GM12875 (cell line): Measurements from ENCODE around the gene GSC.
"Not testable (repeated sequence)": the region's sequence is repeated elsewhere in the genome, so short reads cannot be mapped to it uniquely, and the experiment has no call there.

ENCODE experiments used
- H3K4me3 ChIP-seq: one replicate; pipeline ENCODE4 v1.5.1; 2011; ENCODE audit warnings: low read depth, low read length, control low read depth
- CTCF ChIP-seq: IDR thresholded peaks from 2 replicates; pipeline ENCODE4 v1.5.1; 2011; ENCODE audit warnings: low read depth, mild to moderate bottlenecking, control low read depth, inconsistent platforms, low read length, moderate library complexity, borderline replicate concordance; ENCODE audit not compliant: insufficient read depth

The GSC gene

GRCh38 chr14:94752591-94753436 lies 17.1 kb downstream of the GSC start:
- H3K4me3 ChIP-seq: no peak overlapping the region
- no peak for TF ChIP-seq CTCF

GRCh38 chr14:94751956-94752355 lies 18.0 kb downstream of the GSC start:
- no peak overlapping the region for H3K4me3 ChIP-seq
- no peak for TF ChIP-seq CTCF

DNA sequence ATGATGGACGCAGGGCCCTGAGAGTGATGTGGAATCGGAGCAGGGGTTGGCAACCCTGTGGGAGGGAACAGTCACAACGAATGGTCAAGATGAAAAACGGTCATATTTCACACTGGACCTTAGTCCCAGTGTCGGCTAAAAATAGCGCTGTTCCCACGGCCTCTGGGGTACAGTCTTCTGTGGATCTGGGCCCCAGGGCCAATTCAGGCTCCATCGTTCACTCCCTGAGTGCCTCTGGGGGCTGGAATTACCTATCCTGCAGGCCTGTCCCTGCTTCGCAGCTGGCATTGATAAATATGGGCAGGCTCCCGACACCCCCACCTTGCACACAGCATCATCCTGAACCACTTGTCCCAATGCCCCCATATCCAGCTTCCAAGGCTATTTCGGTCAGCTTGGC lies 18.6 kb downstream of the GSC start:
- no peak for TF ChIP-seq CTCF
- H3K4me3 ChIP-seq: no peak overlapping the region

GRCh38 chr14:94750371-94750770 lies 19.5 kb downstream of the GSC start:
- H3K4me3 ChIP-seq: no peak overlapping the region
- TF ChIP-seq CTCF: no peak

GRCh38 chr14:94748667-94749347 lies 21.1 kb downstream of the GSC start:
- TF ChIP-seq CTCF: peak; percentile 72
- no peak overlapping the region for H3K4me3 ChIP-seq

- no peak for TF ChIP-seq CTCF
Observed at GRCh38 chr14:94747739-94748138, 22.2 kb downstream of the GSC start.

DNA sequence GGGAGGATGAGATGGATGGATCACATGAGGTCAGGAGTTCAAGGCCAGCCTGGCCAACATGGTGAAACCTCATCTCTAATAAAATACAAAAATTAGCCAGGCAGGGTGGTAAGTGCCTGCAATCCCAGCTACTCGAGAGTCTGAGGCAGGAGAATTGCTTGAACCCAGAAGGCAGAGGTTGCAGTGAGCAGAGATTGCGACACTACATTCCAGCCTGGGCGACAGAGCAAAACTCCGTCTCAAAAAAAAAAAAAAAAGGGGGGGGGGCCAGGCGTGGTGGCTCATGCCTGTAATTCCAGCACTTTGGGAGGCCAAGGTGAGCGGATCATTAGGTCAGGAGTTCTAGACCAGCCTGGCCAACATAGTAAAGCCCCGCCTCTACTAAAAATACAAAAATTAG lies 22.8 kb downstream of the GSC start:
- H3K4me3 ChIP-seq: not testable (repeated sequence)

More at GRCh38 chr14:94747739-94748138, 22.2 kb downstream of the GSC start:
- H3K4me3 ChIP-seq: no peak overlapping the region
